Measurements from ENCODE around the gene RABGEF1.
"Not testable (repeated sequence)": the region's sequence is repeated elsewhere in the genome, so short reads cannot be mapped to it uniquely, and the experiment has no call there.

The RABGEF1 gene

DNA sequence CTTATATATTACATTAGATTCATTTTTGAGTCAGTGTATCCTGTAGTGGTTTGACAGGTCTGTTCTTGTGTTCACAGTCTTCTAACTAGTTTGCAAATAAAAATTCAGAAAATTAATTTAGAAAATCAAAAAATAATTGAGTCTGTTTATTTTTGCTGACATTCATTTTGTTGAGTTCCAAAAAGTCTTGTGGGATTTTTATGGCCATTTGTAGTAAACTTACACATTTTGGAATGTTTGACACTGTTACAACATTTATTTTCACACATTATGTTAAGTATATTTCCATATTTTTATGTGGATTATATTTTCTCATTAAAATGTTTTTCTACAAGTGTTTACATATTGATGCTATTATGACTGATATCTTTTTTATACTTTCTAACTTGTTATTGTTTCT lies 16.4 kb downstream of the RABGEF1 start:
- Histone ChIP-seq H3K4me3 (ENCODE audit: low read length, poor library complexity, severe bottlenecking) (no peak overlapping the region), H2AFZ (ENCODE audit: low read length) (no peak overlapping the region), H3K9me3 (ENCODE audit: insufficient read depth, low read depth, low read length) (no peaks in the 10 kb centered on the region), H3K9ac (ENCODE audit: low read depth, low read length, poor library complexity, severe bottlenecking) (no peak overlapping the region), H3K9me2 (replicated peaks; ENCODE audit: low read depth, low read length) (no peaks in the 10 kb centered on the region), H3K4me2 (ENCODE audit: low read depth, low read length, poor library complexity, severe bottlenecking) (no peak overlapping the region), H4K20me1 (ENCODE audit: insufficient read depth, low read length, poor library complexity, severe bottlenecking) (peaks cover 13% of the 10 kb centered on the region), H3K27me3 (ENCODE audit: insufficient read depth, low read length, poor library complexity, severe bottlenecking) (no peaks in the 10 kb centered on the region), H3K4me1 (ENCODE audit: insufficient read depth, low read length, poor library complexity, severe bottlenecking) (no peaks in the 10 kb centered on the region), H3K36me3 (ENCODE audit: insufficient read depth, low read length) (no peaks in the 10 kb centered on the region; the same call in 1 of the 2 replicates), H3F3A (ENCODE audit: low read depth) (no peaks in the 10 kb centered on the region), H3K79me2 (ENCODE audit: insufficient read depth, low read length) (peaks cover 61% of the 10 kb centered on the region)
- no peak for TF ChIP-seq EZH2phosphoT487 (IDR thresholded peaks at IDR 0.05; ENCODE audit: borderline replicate concordance)
- TF ChIP-seq, protein P1, sequence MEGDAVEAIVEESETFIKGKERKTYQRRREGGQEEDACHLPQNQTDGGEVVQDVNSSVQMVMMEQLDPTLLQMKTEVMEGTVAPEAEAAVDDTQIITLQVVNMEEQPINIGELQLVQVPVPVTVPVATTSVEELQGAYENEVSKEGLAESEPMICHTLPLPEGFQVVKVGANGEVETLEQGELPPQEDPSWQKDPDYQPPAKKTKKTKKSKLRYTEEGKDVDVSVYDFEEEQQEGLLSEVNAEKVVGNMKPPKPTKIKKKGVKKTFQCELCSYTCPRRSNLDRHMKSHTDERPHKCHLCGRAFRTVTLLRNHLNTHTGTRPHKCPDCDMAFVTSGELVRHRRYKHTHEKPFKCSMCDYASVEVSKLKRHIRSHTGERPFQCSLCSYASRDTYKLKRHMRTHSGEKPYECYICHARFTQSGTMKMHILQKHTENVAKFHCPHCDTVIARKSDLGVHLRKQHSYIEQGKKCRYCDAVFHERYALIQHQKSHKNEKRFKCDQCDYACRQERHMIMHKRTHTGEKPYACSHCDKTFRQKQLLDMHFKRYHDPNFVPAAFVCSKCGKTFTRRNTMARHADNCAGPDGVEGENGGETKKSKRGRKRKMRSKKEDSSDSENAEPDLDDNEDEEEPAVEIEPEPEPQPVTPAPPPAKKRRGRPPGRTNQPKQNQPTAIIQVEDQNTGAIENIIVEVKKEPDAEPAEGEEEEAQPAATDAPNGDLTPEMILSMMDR (conservative IDR thresholded peaks at IDR 0.05; ENCODE audit: low read length): no peak

- Histone ChIP-seq H2AFZ (ENCODE audit: low read length) (no peak overlapping the region), H3F3A (ENCODE audit: low read depth) (no peaks in the 10 kb centered on the region), H3K4me3 (ENCODE audit: low read length, poor library complexity, severe bottlenecking) (no peak overlapping the region), H3K27me3 (ENCODE audit: insufficient read depth, low read length, poor library complexity, severe bottlenecking) (no peaks in the 10 kb centered on the region), H3K36me3 (ENCODE audit: insufficient read depth, low read length) (no peaks in the 10 kb centered on the region; the same call in 1 of the 2 replicates), H3K9me2 (replicated peaks; ENCODE audit: low read depth, low read length) (no peaks in the 10 kb centered on the region), H4K20me1 (ENCODE audit: insufficient read depth, low read length, poor library complexity, severe bottlenecking) (peaks cover 13% of the 10 kb centered on the region), H3K79me2 (ENCODE audit: insufficient read depth, low read length) (peaks cover 51% of the 10 kb centered on the region), H3K4me1 (ENCODE audit: insufficient read depth, low read length, poor library complexity, severe bottlenecking) (no peaks in the 10 kb centered on the region), H3K9me3 (ENCODE audit: insufficient read depth, low read depth, low read length) (no peaks in the 10 kb centered on the region), H3K4me2 (ENCODE audit: low read depth, low read length, poor library complexity, severe bottlenecking) (no peak overlapping the region), H3K9ac (ENCODE audit: low read depth, low read length, poor library complexity, severe bottlenecking) (no peak overlapping the region)
- TF ChIP-seq EZH2phosphoT487 (IDR thresholded peaks at IDR 0.05; ENCODE audit: borderline replicate concordance): no peak
- TF ChIP-seq, protein P1 (conservative IDR thresholded peaks at IDR 0.05; ENCODE audit: low read length): no peak
These were observed 17.4 kb downstream of the RABGEF1 start for GRCh38 chr7:66757939-66758338.

GRCh38 chr7:66758950-66759628 lies 18.6 kb downstream of the RABGEF1 start:
- Histone ChIP-seq H4K20me1 (ENCODE audit: insufficient read depth, low read length, poor library complexity, severe bottlenecking) (peaks cover 13% of the 10 kb centered on the region), H3K4me1 (ENCODE audit: insufficient read depth, low read length, poor library complexity, severe bottlenecking) (no peaks in the 10 kb centered on the region), H3F3A (ENCODE audit: low read depth) (no peaks in the 10 kb centered on the region), H3K36me3 (ENCODE audit: insufficient read depth, low read length) (no peaks in the 10 kb centered on the region; the same call in 1 of the 2 replicates), H3K4me2 (ENCODE audit: low read depth, low read length, poor library complexity, severe bottlenecking) (no peak overlapping the region), H3K27me3 (ENCODE audit: insufficient read depth, low read length, poor library complexity, severe bottlenecking) (no peaks in the 10 kb centered on the region), H3K4me3 (ENCODE audit: low read length, poor library complexity, severe bottlenecking) (no peak overlapping the region), H2AFZ (ENCODE audit: low read length) (no peak overlapping the region), H3K79me2 (ENCODE audit: insufficient read depth, low read length) (peaks cover 51% of the 10 kb centered on the region), H3K9ac (ENCODE audit: low read depth, low read length, poor library complexity, severe bottlenecking) (no peak overlapping the region), H3K9me3 (ENCODE audit: insufficient read depth, low read depth, low read length) (0 out of 2 replicates have a peak, but pooled peaks cover 4% of the 10 kb centered on the region), H3K9me2 (replicated peaks; ENCODE audit: low read depth, low read length) (no peaks in the 10 kb centered on the region)
- no peak for TF ChIP-seq EZH2phosphoT487 (IDR thresholded peaks at IDR 0.05; ENCODE audit: borderline replicate concordance)
- TF ChIP-seq, protein P1 (conservative IDR thresholded peaks at IDR 0.05; ENCODE audit: low read length): no peak

- not testable (repeated sequence) for H3K9me2 ChIP-seq (replicated peaks; ENCODE audit: low read depth, low read length); H3F3A ChIP-seq (ENCODE audit: low read depth); H3K4me3 ChIP-seq (ENCODE audit: low read length, poor library complexity, severe bottlenecking); H3K9ac ChIP-seq (ENCODE audit: low read depth, low read length, poor library complexity, severe bottlenecking); H3K36me3 ChIP-seq (ENCODE audit: insufficient read depth, low read length); H2AFZ ChIP-seq (ENCODE audit: low read length); H4K20me1 ChIP-seq (ENCODE audit: insufficient read depth, low read length, poor library complexity, severe bottlenecking); H3K9me3 ChIP-seq (ENCODE audit: insufficient read depth, low read depth, low read length); H3K27me3 ChIP-seq (ENCODE audit: insufficient read depth, low read length, poor library complexity, severe bottlenecking); H3K4me2 ChIP-seq (ENCODE audit: low read depth, low read length, poor library complexity, severe bottlenecking)
- Histone ChIP-seq H3K4me1 (ENCODE audit: insufficient read depth, low read length, poor library complexity, severe bottlenecking) (peaks cover 12% of the 10 kb centered on the region), H3K79me2 (ENCODE audit: insufficient read depth, low read length) (peaks cover 38% of the 10 kb centered on the region; the same call in 1 of the 2 replicates)
These were observed 22.6 kb downstream of the RABGEF1 start for GRCh38 chr7:66763183-66763582.

GRCh38 chr7:66763633-66764355 lies 23.3 kb downstream of the RABGEF1 start:
- H2AFZ ChIP-seq (ENCODE audit: low read length); H3K9me3 ChIP-seq (ENCODE audit: insufficient read depth, low read depth, low read length); H3K4me3 ChIP-seq (ENCODE audit: low read length, poor library complexity, severe bottlenecking); H3K27me3 ChIP-seq (ENCODE audit: insufficient read depth, low read length, poor library complexity, severe bottlenecking); H3K36me3 ChIP-seq (ENCODE audit: insufficient read depth, low read length); H4K20me1 ChIP-seq (ENCODE audit: insufficient read depth, low read length, poor library complexity, severe bottlenecking); H3K9me2 ChIP-seq (replicated peaks; ENCODE audit: low read depth, low read length); H3K4me2 ChIP-seq (ENCODE audit: low read depth, low read length, poor library complexity, severe bottlenecking); H3K9ac ChIP-seq (ENCODE audit: low read depth, low read length, poor library complexity, severe bottlenecking); H3F3A ChIP-seq (ENCODE audit: low read depth): not testable (repeated sequence)
- H3K79me2 ChIP-seq (ENCODE audit: insufficient read depth, low read length): peaks cover 35% of the 10 kb centered on the region; the same call in 1 of the 2 replicates
- H3K4me1 ChIP-seq (ENCODE audit: insufficient read depth, low read length, poor library complexity, severe bottlenecking): peaks cover 14% of the 10 kb centered on the region

Measured in Loucy (cell line).